Adrenal gland (tissue), 12 donors: ENCODE measurements around the gene ERC1. TPM values are rescaled to one million over a fixed set of nuclear protein-coding genes. Genes with fewer than 3 reads are reported as not detected.

ENCODE experiments used
- DNase-seq, 7 donors: peaks; one replicate each; pipeline ENCODE4 v3.0.0-alpha.2; 2019 to 2020
- H3K27ac ChIP-seq, 5 donors: fragments of 200-600 bp; sonication (generic) in 4 of 5; 1 replicate in 3 of 5; 2 replicates in 2 of 5; pipeline versions ENCODE4 v1.5.1 to v1.8.0; 2016 to 2020; ENCODE audit warnings: mild to moderate bottlenecking in 1 of 5
- H3K27me3 ChIP-seq: fragments of 200-600 bp; 2 replicates; pipeline ENCODE4 v1.8.0; 2021
- H3K36me3 ChIP-seq, 2 donors: fragments of 200-600 bp; replicated peaks in 1 of 2; 1 replicate in 1 of 2; 2 replicates in 1 of 2; pipeline versions ENCODE4 v1.5.1 to v1.8.0; 2018 to 2022
- H3K4me1 ChIP-seq, 2 donors: fragments of 200-600 bp; replicated peaks in 1 of 2; 1 replicate in 1 of 2; 2 replicates in 1 of 2; pipeline versions ENCODE4 v1.5.1 to v1.8.0; 2018 to 2021
- H3K4me3 ChIP-seq, 4 donors: fragments of 200-600 bp; sonication (generic) in 3 of 4; one replicate each; pipeline ENCODE4 v1.5.1; 2016 to 2018
- H3K9me3 ChIP-seq, 3 donors: fragments of 200-600 bp; sonication (generic) in 1 of 3; replicated peaks in 1 of 3; 1 replicate in 2 of 3; 2 replicates in 1 of 3; pipeline versions ENCODE4 v1.5.1 to v1.8.0; 2016 to 2021
- POLR2A ChIP-seq, 2 donors: fragments of 450-650 bp; IDR thresholded peaks; one replicate each; pipeline ENCODE4 v1.6.1; 2017; ENCODE audit warnings: antibody characterized with exemption in 2 of 2, mild to moderate bottlenecking in 2 of 2, moderate library complexity in 1 of 2
- WGBS, 4 donors: extraction: QIAGEN DNeasy Blood & Tissue Kit in 2 of 4; methylation state at CpG; one replicate each; pipeline versions ENCODE4 v1.1.5 to v1.1.7; 2013 to 2017; 5-methylcytosine and 5-hydroxymethylcytosine counted together
- intact Hi-C, 2 donors: fragments of 100-400 bp; cut with DNase I; formaldehyde crosslinking; loops; one replicate each; pipeline versions ENCODE4 v1.14.1 to v1.15.0; 2022 to 2023
- polyA plus RNA-seq, 3 donors: library from polyadenylated mRNA; stranded (reverse); fragments of 200-250 nt in 2 of 3; fragments of 350-450 nt in 1 of 3; fragmentation: Illumina TruSeq in 1 of 3; extraction: RNeasy Lipid Tissue Mini Kit (QIAGEN cat#74804) in 1 of 3; gene quantifications; one replicate each; pipeline ENCODE4 v1.2.3, GENCODE V29; 2013 to 2014
- total RNA-seq, 9 donors: library from RNA; depleted of rRNA in 4 of 9; stranded (reverse); fragments of >200 nt in 4 of 9; fragments of 120-200 nt in 1 of 9; fragmentation: NEBNext Ultra II Directional in 1 of 9; extraction: Animal tissue kit (Norgen Biotek cat#: 25700) in 1 of 9; gene quantifications; one replicate each; pipeline versions ENCODE4 v1.1.0 to v1.2.4, GENCODE V29; 2013 to 2023
- TF ChIP-seq, protein P1 (sequence below), 6 experiments: fragments of 450-650 bp in 4 of 6; fragments of 200-600 bp in 2 of 6; sonication (generic) in 1 of 6; IDR thresholded peaks; 1 replicate in 5 of 6; 2 replicates in 1 of 6; pipeline versions ENCODE4 v1.5.1 to v1.8.0; 2016 to 2021; ENCODE audit warnings: antibody characterized with exemption in 6 of 6, mild to moderate bottlenecking in 2 of 6, moderate library complexity in 1 of 6
- donor health status: healthy with polysubstance abuse.
- donor health status: Bipolar disorder and iron deficiency.
- donor health status: DM: yes; HTN: yes; CAD: no.
- donor health status: DM: no; HTN: no; CAD: no.
- donor health status: DM: no; HTN: no; CAD: no.
- donor health status: DM: yes; HTN: yes; CAD: no.

The ERC1 gene
- total and polyA plus RNA-seq, 12 donors = 4.1 to 79.5 (median 40.2) TPM

DNA sequence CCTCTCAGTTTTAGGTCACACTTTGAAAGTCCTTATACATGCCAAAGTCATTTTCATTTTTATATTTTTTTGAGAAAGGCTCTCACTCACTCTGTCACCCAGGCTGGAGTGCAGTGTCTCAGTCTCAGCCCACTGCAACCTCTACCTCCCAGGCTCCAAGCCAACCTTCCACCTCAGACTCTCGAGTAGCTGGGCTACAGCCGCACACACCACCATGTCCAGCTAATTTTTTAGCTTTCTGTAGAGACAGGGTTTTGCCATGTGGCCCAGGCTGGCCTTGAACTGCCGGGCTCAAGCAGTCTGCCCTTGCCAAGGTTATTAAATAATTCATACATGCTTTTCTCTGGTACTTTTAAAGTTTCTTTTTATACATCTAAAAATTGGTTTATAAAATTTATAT, 166.0 kb downstream of the ERC1 start:
- intact Hi-C loops = no loop called here
- Histone ChIP-seq H3K27ac (peak overlapping the region in 1 of 5 donors; percentile 34), H3K27me3 (no peaks in the 10 kb centered on the region), H3K4me1 (no peaks in the 10 kb centered on the region), H3K4me3 (no peak overlapping the region), H3K36me3 (no peaks in the 10 kb centered on the region), H3K9me3 (no peaks in the 10 kb centered on the region)
- 42 to 50% (median 45%) methylated on average over 3 of the region's 3 CpGs for WGBS, 4 donors
- TF ChIP-seq, protein P1, sequence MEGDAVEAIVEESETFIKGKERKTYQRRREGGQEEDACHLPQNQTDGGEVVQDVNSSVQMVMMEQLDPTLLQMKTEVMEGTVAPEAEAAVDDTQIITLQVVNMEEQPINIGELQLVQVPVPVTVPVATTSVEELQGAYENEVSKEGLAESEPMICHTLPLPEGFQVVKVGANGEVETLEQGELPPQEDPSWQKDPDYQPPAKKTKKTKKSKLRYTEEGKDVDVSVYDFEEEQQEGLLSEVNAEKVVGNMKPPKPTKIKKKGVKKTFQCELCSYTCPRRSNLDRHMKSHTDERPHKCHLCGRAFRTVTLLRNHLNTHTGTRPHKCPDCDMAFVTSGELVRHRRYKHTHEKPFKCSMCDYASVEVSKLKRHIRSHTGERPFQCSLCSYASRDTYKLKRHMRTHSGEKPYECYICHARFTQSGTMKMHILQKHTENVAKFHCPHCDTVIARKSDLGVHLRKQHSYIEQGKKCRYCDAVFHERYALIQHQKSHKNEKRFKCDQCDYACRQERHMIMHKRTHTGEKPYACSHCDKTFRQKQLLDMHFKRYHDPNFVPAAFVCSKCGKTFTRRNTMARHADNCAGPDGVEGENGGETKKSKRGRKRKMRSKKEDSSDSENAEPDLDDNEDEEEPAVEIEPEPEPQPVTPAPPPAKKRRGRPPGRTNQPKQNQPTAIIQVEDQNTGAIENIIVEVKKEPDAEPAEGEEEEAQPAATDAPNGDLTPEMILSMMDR (IDR thresholded peaks at IDR 0.05) = no peak
- TF ChIP-seq POLR2A (IDR thresholded peaks at IDR 0.05) = no peak
- DNase-seq = peak; percentile 24 to 61 (median 50)

GRCh38 chr12:1161197-1161596, 170.2 kb downstream of the ERC1 start:
- no peak overlapping the region for H3K4me3 ChIP-seq
- WGBS, 4 donors = 86 to 90% (median 88%) methylated on average over 9 of the region's 9 CpGs

GRCh38 chr12:1162081-1162760, 171.2 kb downstream of the ERC1 start:
- no peak for TF ChIP-seq POLR2A (IDR thresholded peaks at IDR 0.05)
- Histone ChIP-seq H3K9me3 (no peaks in the 10 kb centered on the region), H3K4me3 (no peak overlapping the region), H3K27ac (no peak overlapping the region), H3K4me1 (no peaks in the 10 kb centered on the region), H3K36me3 (no peaks in the 10 kb centered on the region), H3K27me3 (no peaks in the 10 kb centered on the region)
- 73 to 78% (median 76%) methylated on average over 5 of the region's 5 CpGs for WGBS, 4 donors
- intact Hi-C loops = no loop called here
- no peak for DNase-seq

More at GRCh38 chr12:1161197-1161596, 170.2 kb downstream of the ERC1 start:
- Histone ChIP-seq H3K27ac (no peak overlapping the region), H3K4me1 (no peaks in the 10 kb centered on the region), H3K9me3 (no peaks in the 10 kb centered on the region), H3K27me3 (no peaks in the 10 kb centered on the region), H3K36me3 (no peaks in the 10 kb centered on the region)
- DNase-seq = no peak
- intact Hi-C loops = no loop called here
- TF ChIP-seq, protein P1 (IDR thresholded peaks at IDR 0.05) = no peak
- TF ChIP-seq POLR2A (IDR thresholded peaks at IDR 0.05) = no peak

GRCh38 chr12:1167784-1168183, 176.8 kb downstream of the ERC1 start:
- H3K27me3 ChIP-seq = no peaks in the 10 kb centered on the region
- no peak overlapping the region for H3K4me3 ChIP-seq
- H3K27ac ChIP-seq = no peak overlapping the region
- WGBS, 4 donors = 86 to 96% (median 91%) methylated on average over 12 of the region's 12 CpGs
- no peak for DNase-seq
- TF ChIP-seq, protein P1 (IDR thresholded peaks at IDR 0.05) = no peak
- no peak for TF ChIP-seq POLR2A (IDR thresholded peaks at IDR 0.05)
- no peaks in the 10 kb centered on the region for H3K36me3 ChIP-seq
- peaks cover 9 to 24% of the 10 kb centered on the region in 2 donors for H3K4me1 ChIP-seq
- intact Hi-C loops = no loop called here
- no peaks in the 10 kb centered on the region for H3K9me3 ChIP-seq

DNA sequence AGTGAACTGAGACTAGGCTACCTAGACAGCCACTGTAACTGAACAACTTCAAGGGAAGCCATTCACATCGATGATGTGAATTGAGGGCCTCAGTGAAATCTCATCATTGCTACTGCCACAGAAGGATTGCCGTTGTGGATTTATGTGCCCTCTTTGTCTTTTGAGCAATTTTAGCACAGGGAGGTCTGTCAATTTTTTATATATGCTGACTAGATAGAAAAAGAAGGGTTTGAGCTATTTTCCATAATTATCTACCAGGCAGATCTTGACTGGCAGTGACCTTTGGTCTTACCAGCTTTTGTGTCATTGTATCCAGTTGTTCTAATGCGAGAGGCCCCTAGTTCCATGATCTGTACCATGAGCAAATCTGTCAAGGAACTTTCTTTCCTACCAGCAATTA, 179.4 kb downstream of the ERC1 start:
- H3K4me1 ChIP-seq = peaks cover 9 to 24% of the 10 kb centered on the region in 2 donors
- no peak overlapping the region for H3K27ac ChIP-seq
- no peak for DNase-seq
- H3K4me3 ChIP-seq = no peak overlapping the region
- H3K27me3 ChIP-seq = no peaks in the 10 kb centered on the region
- H3K36me3 ChIP-seq = no peaks in the 10 kb centered on the region
- intact Hi-C loops = no loop called here
- 84 to 89% (median 85%) methylated on average over 3 of the region's 3 CpGs for WGBS, 4 donors
- TF ChIP-seq POLR2A (IDR thresholded peaks at IDR 0.05) = no peak
- TF ChIP-seq, protein P1 (IDR thresholded peaks at IDR 0.05) = no peak
- no peaks in the 10 kb centered on the region for H3K9me3 ChIP-seq
